A549 treated with Hydrocortisone at 1 μM for 4 hours (cell line): ENCODE results near the gene VPS11. TPM values are rescaled to one million over a fixed set of nuclear protein-coding genes. Genes with fewer than 3 reads are reported as not detected.

ENCODE experiments used
- total RNA-seq: library from RNA; stranded (reverse); fragments of 200-300 nt; extraction: Qiagen RNA extraction; gene quantifications from 5 replicates; pipeline ENCODE4 v1.2.3, GENCODE V29; 2022

VPS11 gene
- 12.3 to 13.6 TPM (median 12.5 TPM) in 5 replicates for total RNA-seq

DNA sequence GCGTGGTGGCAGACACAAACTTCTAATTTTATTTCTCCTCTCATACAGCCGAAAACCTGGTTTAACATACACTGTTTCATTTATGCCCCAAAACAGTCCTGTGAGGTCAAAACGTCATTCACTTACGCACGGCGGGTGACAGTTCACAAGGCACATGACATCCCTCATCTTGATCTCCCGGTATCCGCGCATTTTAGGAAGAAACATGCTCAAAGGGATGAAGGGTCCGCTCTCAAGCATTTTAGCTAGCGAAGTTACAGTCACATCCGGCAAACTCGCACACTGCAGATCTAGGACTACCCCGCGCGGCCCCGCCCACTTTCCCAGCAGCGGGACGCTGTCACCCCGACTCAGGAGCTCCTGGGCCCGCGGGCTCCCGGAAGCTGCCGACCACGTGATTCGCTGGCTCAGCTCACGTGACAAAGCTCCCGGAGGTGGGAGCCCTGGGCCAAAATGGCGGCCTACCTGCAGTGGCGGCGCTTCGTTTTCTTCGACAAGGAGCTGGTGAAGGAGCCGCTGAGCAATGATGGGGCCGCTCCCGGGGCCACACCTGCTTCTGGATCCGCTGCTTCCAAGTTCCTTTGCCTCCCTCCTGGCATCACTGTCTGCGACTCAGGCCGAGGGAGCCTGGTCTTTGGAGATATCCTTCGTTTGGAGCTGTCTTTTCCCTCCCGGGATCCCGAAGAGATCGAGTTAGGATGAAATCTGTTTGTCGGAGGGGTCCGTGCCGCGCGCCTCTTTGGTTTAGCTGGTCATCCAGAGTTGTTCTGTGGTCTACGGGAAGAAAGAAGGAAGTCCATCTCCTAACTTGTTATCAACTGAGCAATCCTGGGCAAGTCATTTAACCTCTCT lies at the start of gene VPS11:
TSS of gene VPS11 (plus strand) at position 448 of the 852 bp plus-strand sequence. CDS start at position 454, 6 bp downstream.

DNA sequence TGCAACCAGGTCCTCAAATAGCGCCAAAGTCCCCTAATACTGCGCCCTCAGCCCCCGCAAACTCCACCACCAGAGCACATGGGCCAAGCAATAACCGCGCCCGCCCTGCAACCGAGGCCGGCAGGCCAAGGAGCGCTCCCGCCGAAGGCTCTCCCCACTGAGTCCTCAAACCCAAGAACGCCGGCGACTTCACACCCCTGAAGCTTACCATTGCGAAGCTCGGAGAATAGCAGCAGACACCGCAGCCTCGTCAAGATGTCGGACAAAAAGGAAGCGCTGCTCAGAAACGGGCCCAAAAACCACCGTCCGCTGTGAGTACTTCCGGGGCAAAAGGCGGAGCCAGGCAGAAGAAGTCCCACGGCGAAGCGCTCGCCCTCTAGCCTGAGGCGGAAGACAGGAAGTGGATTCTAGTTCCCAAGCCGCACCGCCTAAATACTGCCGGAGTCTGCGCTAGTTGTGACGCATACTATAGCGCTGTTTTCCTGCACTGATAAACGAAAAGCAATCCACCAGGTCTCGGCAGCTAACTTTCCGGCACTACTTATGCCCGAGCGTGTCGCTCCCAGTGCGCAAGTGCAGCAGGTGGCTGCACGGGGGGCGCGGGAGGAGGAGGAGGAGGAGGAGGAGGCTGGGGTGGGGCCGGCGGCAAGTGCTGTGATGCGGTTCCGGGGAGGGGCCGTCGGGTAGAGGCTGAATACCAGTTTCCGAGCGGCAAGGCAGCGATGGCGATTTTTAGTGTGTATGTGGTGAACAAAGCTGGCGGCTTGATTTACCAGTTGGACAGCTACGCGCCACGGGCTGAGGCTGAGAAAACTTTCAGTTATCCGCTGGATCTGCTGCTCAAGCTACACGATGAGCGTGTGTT lies 49.3 kb upstream of the VPS11 start, which contains the start of the genes RPS25 and TRAPPC4:
TSS of gene RPS25 (minus strand) at position 270 of the 865 bp plus-strand sequence. CDS start at position 211, 59 bp downstream.
TSS of gene TRAPPC4 (plus strand) at position 693 of the 865 bp plus-strand sequence. CDS start at position 723, 30 bp downstream.

GRCh38 chr11:119030329-119031047 lies 37.1 kb upstream of the VPS11 start, which contains the start of gene SLC37A4:
Gene SLC37A4 (minus strand): TSS chr11:119030877.

GRCh38 chr11:119057000-119057769 lies 10.4 kb upstream of the VPS11 start, which contains the start of gene HYOU1:
Gene HYOU1 (minus strand): TSS chr11:119057205. CDS start chr11:119056160, 1,045 bp downstream.

DNA sequence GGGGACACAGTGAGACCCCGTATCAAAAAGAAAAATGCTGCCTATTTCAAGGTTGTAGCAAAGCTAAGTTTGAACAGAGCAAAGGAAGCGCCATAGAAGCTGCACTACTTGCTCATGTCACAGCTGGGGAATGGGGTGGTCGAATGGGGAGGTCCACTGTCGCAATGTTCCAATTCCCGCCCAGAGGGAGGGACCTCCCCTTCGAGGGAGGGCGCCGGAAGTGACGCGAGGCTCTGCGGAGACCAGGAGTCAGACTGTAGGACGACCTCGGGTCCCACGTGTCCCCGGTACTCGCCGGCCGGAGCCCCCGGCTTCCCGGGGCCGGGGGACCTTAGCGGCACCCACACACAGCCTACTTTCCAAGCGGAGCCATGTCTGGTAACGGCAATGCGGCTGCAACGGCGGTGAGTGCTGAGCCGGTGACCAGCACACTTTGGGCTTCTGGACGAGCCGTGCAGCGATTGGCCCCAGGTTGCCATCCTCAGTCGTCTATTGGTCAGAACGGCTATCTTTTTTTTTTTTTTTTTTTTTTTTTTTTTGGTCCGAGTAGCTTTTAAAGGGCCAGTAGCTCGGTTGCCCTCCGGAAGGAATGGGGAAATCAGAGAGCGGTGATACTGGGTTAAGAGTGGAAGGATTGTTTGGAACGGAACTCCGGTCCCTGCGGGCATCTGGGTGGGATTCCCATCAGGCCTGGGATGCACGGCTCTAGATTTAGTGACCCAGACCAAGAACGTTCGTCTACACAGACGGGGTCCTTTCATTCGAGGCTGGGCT lies 17.2 kb downstream of the VPS11 start, which contains the start of gene HMBS:
TSS of gene HMBS (plus strand) at position 219 of the 774 bp plus-strand sequence. CDS start at position 372, 153 bp downstream.

DNA sequence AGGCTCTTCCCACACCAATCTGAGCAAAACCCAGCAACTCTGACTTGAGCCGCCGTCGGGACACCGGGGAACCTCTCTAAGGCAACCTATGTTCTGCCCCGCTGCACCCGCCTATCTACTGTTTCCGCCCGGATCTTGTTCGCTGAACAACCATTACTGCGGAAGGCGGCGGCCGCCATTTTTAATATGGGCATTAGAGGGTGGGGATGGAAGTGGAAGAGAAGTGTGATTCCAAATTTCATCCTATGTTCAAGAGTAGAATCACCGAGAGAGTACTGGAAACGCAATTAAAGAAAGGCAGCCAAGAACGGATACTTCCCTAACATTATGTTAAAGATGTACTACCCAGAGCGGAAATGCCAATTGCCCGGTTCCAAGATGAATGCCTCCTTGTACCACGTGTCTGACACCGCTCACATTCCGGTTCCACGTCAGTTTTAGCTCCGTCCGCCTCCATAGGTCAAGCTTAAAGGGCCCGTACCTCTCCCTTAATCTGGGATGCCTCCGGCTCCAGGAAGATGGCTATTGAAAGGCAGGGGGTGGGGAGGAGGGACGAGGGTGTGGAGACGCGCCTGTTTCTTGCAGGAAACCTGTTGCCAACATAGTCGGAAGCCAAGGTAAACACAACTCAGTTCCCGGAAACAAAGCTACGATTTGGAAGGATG lies 34.3 kb downstream of the VPS11 start, which contains the start of gene DPAGT1:
TSS of gene DPAGT1 (minus strand) at position 95 of the 665 bp plus-strand sequence. CDS start 198 bp downstream, outside the sequence.

GRCh38 chr11:119106564-119107537 lies 39.2 kb downstream of the VPS11 start, which contains the start of gene C2CD2L:
Gene C2CD2L (plus strand): TSS chr11:119107344. CDS start chr11:119107742, 398 bp downstream.

GRCh38 chr11:119121008-119121810 lies 53.6 kb downstream of the VPS11 start, which contains the start of gene HINFP:
Gene HINFP (plus strand): TSS chr11:119121580. CDS start chr11:119126945, 5,365 bp downstream.

Other genes starting within 250 kb of the VPS11 start
- gene CXCR5, start 183.9 kb upstream of the VPS11 start, total RNA-seq, result 0.05 to 0.24 TPM (median 0.17 TPM) in 5 replicates
- 165 to 204 TPM (median 178 TPM) in 5 replicates for gene BCL9L, start 141.9 kb upstream of the VPS11 start, total RNA-seq
- 0.55 to 1.2 TPM (median 1.1 TPM) in 5 replicates for gene UPK2, start 111.5 kb upstream of the VPS11 start, total RNA-seq
- not detected in 5 replicates for gene FOXR1, start 96.1 kb upstream of the VPS11 start, total RNA-seq
- 11.1 to 16.4 TPM (median 11.9 TPM) in 5 replicates for gene CENATAC, start 69.7 kb upstream of the VPS11 start, total RNA-seq
- gene RPS25, start 49.5 kb upstream of the VPS11 start, total RNA-seq, result 798 to 951 TPM (median 825 TPM) in 5 replicates
- gene TRAPPC4, start 49.1 kb upstream of the VPS11 start, total RNA-seq, result 56.3 to 65.9 TPM (median 58.0 TPM) in 5 replicates
- 11.3 to 11.9 TPM (median 11.6 TPM) in 5 replicates for gene SLC37A4, start 36.9 kb upstream of the VPS11 start, total RNA-seq
- gene HYOU1, start 10.6 kb upstream of the VPS11 start, total RNA-seq, result 44.3 to 48.8 TPM (median 45.3 TPM) in 5 replicates
- 43.9 to 48.8 TPM (median 45.8 TPM) in 5 replicates for gene HMBS, start 17.1 kb downstream of the VPS11 start, total RNA-seq
- gene DPAGT1, start 34.0 kb downstream of the VPS11 start, total RNA-seq, result 31.5 to 39.9 TPM (median 37.0 TPM) in 5 replicates
- 4.8 to 6.5 TPM (median 5.2 TPM) in 5 replicates for gene C2CD2L, start 39.5 kb downstream of the VPS11 start, total RNA-seq
- 8.6 to 11.7 TPM (median 9.3 TPM) in 5 replicates for gene HINFP, start 53.8 kb downstream of the VPS11 start, total RNA-seq
- gene ABCG4, start 81.2 kb downstream of the VPS11 start, total RNA-seq, result 0.26 to 0.40 TPM (median 0.33 TPM) in 5 replicates
- 9.7 to 12.0 TPM (median 10.7 TPM) in 5 replicates for gene NLRX1, start 100.9 kb downstream of the VPS11 start, total RNA-seq
- gene NHERF4, start 117.7 kb downstream of the VPS11 start, total RNA-seq, result 0.15 to 0.30 TPM (median 0.23 TPM) in 4 of 5 replicates, not detected in the other
- 5.7 to 10.7 TPM (median 7.9 TPM) in 5 replicates for gene CBL, start 138.5 kb downstream of the VPS11 start, total RNA-seq
- 10.6 to 14.2 TPM (median 11.4 TPM) in 5 replicates for gene MCAM, start 249.3 kb downstream of the VPS11 start, total RNA-seq